GM21529 (cell line): ENCODE data around the gene ISG20L2.
A peak's percentile ranks its signal among the peaks of the same experiment; 100 is the strongest.

Experiments used
- ATAC-seq: cut with Tn5 transposase; IDR thresholded peaks from one replicate; pipeline ENCODE4 v1.9.1; 2021; ENCODE audit not compliant: unreplicated experiment

Gene ISG20L2

DNA sequence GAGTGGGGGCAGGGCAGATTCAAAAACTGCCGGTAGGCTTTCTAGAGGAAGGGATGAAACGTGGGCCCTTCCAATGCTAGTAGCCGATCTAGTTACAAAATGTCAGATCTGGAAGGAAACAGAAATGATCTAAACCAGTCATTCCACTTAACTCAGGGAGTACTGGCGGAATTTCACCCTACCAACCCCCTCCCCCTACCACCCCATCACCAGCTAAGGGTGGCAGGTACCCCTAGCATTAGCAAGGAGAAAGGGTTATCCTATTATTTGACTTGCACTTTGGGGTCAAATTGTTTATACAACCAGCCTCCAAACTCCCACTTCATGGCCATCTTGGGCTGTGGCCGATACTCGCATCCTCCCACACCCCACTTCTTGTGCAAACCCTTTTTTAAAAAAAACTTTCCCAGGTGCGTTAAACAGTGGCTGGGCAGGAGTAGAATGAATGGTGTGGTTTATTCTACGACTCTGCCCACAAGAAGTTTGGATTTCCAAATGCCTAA lies 13.0 kb upstream of the ISG20L2 start:
- peak; percentile 5 for ATAC-seq

- peak; percentile 79 for ATAC-seq
These were observed 12.3 kb upstream of the ISG20L2 start, which contains the start of gene MRPL24 for GRCh38 chr1:156740741-156741480. Gene MRPL24 (minus strand): TSS chr1:156741088. CDS start chr1:156738704, 2,384 bp downstream.

- ATAC-seq, result no peak
These were observed 11.7 kb upstream of the ISG20L2 start for GRCh38 chr1:156740237-156740740.

GRCh38 chr1:156738916-156739315 lies 10.3 kb upstream of the ISG20L2 start:
- no peak for ATAC-seq

DNA sequence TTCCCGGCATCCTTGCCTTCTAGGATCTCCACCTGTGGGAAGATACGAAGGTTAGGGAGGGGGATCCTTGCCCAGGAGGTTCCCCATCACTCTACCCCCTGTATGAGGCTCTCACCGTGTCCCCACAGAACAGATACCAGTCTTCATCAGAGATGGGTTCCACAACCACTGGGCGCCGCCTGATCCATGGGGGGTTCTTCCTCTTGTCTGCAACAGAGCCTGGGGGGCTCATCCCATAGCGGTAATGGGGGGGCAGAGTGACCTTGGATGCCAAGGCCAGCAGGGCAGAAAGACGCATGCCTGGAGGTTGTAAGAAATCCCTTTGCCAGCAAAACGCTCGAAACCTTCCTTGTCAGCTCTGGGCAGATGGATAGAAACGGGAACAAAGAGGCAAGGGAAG lies 9.8 kb upstream of the ISG20L2 start:
- ATAC-seq, result no peak

DNA sequence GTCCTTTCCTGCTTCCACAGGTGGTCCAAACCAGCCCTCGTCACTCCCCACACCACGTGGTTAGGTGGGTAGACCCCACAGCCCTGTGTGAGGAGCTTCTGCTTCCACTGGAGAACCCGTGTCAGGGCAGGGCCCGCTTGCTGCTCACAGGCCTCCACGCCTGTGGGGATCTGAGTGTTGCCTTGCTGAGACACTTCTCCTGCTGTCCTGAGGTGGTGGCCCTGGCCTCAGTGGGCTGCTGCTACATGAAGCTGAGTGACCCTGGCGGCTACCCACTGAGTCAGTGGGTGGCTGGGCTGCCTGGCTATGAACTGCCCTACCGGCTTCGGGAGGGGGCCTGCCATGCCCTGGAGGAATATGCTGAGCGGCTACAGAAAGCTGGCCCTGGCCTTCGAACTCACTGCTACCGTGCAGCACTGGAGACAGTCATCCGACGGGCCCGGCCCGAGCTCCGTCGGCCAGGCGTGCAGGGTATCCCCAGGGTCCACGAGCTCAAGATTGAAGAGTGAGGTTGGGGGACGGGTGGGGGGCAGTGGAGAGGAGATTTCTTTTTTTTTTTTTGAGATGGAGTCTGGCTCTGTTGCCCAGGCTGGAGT lies 5.5 kb upstream of the ISG20L2 start:
- no peak for ATAC-seq

GRCh38 chr1:156727926-156728598 lies 504 bp downstream of the ISG20L2 start, which contains the start of gene METTL25B:
Gene METTL25B (plus strand): TSS chr1:156728469. CDS start chr1:156729105, 636 bp downstream.
- ATAC-seq, result peak; percentile 51

- ATAC-seq, result no peak
These were observed 1.1 kb downstream of the ISG20L2 start for GRCh38 chr1:156727492-156727891.

DNA sequence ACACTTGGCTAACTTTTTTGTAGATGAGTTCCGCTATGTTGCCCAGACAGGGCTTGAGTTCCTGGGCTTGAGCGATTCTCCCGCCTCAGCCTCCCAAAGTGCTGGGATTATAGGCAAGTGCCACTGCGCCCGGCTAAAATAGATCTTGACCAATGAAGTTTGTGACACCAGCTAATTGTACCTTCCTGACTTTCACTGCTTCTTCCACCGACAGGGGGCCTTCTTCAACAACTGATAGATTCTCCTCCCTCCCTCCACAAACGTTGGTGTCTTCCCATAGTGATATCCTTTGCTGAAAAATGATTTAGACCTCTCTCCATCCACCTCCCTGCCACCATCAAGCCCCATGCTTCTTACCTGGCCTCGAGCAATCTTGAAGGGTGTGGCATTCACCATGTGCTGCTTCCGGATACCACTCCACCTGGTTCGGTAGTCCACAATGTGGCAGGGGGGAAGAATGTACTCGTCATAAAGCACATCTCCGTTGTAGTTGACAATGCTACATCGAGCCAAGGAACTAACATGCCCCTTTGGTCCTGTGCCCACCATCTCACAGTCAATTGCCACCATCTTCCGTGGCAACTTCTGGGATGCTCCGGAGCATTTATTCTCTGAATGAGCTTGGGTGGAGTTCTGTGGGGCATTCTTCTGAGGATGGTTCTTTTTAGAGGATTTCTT lies 1.9 kb downstream of the ISG20L2 start:
- ATAC-seq, result no peak

DNA sequence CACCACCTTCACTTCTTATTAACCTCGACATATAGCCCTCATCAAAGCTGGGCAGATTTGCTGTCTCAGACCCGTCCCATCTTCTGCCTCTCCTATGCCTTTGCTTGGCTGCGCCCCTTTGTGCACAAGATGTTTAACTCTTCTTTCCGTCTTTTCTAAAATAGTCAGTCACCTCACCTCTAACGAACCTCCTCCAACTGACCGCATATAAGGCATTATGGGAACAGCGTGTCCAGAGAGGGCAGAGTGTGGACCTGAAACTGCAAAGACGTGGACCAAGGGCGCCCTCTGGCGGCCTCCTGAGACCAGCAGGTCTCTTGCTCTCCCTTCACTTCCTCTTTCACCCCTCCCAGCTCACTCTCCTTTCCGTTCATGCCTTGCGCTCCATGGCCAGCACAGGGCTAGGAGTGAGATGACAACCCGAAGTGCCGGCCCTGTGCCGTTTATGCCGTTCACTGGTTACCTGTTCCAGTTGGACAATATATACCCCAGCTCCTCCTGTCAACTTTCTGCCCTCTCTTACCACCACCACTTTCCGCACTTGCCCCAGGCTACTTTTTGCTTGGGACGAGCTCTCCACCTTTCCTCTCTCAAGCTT lies 2.8 kb downstream of the ISG20L2 start:
- peak; percentile 35 for ATAC-seq

DNA sequence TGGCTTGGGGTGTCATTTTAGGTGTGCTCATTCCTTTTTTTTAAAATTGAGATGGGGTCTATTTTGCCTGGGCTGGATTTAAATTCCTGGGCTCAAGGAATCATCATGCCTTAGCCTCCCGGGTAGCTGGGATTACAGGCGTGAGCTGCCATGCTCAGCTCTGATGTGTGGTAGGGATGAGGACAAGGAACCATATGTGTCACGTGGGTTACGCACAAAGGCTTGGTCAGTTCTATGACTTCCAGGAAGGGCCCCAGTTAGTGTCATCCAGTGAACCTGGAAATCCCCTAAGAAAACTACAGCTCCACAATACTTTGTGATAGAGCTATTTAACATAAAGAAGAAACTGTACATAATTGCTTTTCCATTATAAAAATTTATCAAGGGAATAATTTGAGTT lies 7.0 kb downstream of the ISG20L2 start:
- no peak for ATAC-seq

DNA sequence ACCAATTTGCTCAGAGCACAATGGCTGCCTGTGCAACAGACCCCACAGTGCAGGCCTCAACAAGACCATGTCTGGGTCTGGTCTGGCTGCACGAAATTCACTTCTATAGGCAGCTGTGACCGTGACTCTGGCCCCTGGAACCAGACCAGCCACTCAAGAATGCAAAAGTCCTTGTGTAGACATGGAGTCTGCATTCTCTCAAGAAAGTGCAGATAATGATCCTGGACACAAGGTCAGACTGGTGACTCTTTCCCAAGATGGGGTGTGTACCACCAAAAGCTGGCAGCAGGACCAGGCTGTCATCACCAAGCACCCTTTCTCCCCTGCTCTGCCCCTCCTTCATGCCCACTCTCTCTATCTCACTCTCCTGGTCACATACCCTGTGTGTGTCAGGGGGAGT lies 7.4 kb downstream of the ISG20L2 start:
- ATAC-seq, result no peak

GRCh38 chr1:156717351-156717750 lies 11.2 kb downstream of the ISG20L2 start:
- ATAC-seq, result no peak

GRCh38 chr1:156714830-156715229 lies 13.7 kb downstream of the ISG20L2 start:
- no peak for ATAC-seq

DNA sequence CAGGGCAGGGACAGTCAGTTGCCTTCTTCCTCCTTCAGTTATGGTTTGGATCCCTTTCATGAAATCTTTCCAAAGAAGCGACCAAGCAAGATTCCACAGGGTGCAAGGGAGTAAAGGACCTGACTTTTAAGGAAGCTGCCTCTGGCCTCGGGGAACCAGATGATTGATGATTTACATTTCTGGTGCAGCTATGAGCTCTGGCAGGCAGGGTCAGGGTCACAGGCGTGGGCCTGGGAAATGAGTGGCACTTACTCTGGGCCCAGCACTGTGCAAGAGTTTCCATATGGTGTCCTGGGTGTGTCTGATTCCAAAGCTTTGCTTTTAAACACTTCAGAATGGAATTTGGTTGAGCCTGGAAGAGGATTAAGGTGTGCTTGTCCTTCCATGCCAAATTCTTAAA lies 15.9 kb downstream of the ISG20L2 start:
- no peak for ATAC-seq

- ATAC-seq, result no peak
These were observed 17.4 kb downstream of the ISG20L2 start for GRCh38 chr1:156711011-156711817.

DNA sequence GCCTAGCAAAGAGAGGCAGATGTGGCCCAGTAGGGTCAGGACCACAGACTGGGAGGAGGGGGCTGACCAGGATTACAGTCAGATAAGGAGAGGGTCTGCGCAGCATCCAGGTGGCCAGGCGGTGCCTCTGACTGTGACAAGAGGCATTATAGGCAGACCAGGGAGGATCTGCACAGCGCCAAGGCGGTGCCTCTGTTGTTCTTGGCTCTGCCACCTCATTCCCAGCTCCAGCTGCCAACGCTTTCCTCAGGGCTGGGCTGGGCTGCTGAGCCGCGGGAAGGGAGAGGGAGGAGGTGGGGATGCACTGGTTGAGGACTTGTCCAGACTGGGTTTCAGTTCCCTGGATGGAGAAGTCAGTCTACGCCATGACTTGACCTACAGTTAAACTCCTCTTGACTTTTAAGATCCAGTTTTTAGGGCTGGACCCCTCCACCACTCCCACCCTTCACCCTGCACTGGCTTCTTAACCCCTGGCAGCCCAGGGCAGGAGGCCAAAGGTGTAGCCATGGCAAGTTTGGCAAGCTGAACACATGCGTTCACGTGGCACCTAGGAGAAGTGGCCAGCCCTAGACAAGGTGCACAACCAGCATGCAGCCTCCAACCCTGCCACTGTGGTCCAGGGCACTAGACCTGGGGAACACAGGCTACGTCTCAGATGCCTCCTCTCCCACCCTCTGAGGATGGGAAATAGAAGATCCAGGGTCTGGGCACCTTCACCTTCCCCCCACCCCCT lies 18.6 kb downstream of the ISG20L2 start:
- no peak for ATAC-seq

DNA sequence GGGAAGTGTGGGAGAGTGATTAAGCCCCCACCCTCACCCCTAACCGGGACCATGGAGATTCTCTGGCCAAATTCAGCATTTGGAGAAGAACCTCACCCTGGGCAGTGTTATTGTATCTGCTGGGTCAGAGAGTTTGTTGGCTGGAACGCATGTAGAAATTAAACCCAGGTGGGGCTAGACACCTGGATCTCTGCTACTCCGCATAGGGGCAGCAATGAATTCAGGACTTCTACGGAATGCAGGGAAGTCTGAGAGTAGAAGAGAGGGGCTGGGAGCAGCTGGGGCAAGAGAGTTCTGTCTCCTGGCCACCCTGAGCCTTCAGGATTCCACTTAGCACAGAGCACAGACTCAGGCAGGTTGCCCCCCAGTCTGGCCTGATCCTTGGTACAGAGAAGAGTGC lies 19.5 kb downstream of the ISG20L2 start:
- no peak for ATAC-seq

GRCh38 chr1:156708218-156708661 lies 20.3 kb downstream of the ISG20L2 start:
- ATAC-seq, result no peak
